Activated T-cell treated with anti-CD3 and anti-CD28 coated beads for 1 hour (primary cell): ENCODE measurements around the gene FABP6.

Experiments used
- DNase-seq: peaks from one replicate; pipeline ENCODE4 v3.0.0-alpha.2; 2020; ENCODE audit warnings: low read depth

FABP6 gene

GRCh38 chr5:160262151-160263074 is 33.1 kb downstream of the FABP6 start:
- DNase-seq: no peak

GRCh38 chr5:160263326-160263855 is 34.1 kb downstream of the FABP6 start:
- DNase-seq: no peak

GRCh38 chr5:160266044-160266443 is 36.7 kb downstream of the FABP6 start:
- no peak for DNase-seq

- DNase-seq: no peak
Observed at GRCh38 chr5:160266752-160267345, 37.5 kb downstream of the FABP6 start.

- DNase-seq: no peak
Observed at GRCh38 chr5:160268121-160268520, 38.8 kb downstream of the FABP6 start.

- DNase-seq: no peak
Observed at GRCh38 chr5:160269017-160269416, 39.7 kb downstream of the FABP6 start.

- no peak for DNase-seq
Observed at GRCh38 chr5:160270704-160271103, 41.4 kb downstream of the FABP6 start.

- no peak for DNase-seq
Observed at GRCh38 chr5:160271396-160271795, 42.1 kb downstream of the FABP6 start.

- no peak for DNase-seq
Observed at GRCh38 chr5:160271836-160272235, 42.5 kb downstream of the FABP6 start.

- DNase-seq: no peak
Observed at GRCh38 chr5:160272264-160272663, 43.0 kb downstream of the FABP6 start.

GRCh38 chr5:160272889-160273288 is 43.6 kb downstream of the FABP6 start:
- no peak for DNase-seq

- DNase-seq: no peak
Observed at GRCh38 chr5:160274483-160274931, 45.2 kb downstream of the FABP6 start.

GRCh38 chr5:160278343-160278742 is 49.0 kb downstream of the FABP6 start:
- DNase-seq: no peak

- DNase-seq: no peak
Observed at GRCh38 chr5:160280384-160281095, 51.2 kb downstream of the FABP6 start.

GRCh38 chr5:160281275-160281674 is 52.0 kb downstream of the FABP6 start:
- DNase-seq: no peak

GRCh38 chr5:160284291-160284873 is 55.1 kb downstream of the FABP6 start:
- DNase-seq: no peak

GRCh38 chr5:160285316-160285715 is 56.0 kb downstream of the FABP6 start:
- DNase-seq: no peak

GRCh38 chr5:160286947-160287346 is 57.6 kb downstream of the FABP6 start:
- no peak for DNase-seq

GRCh38 chr5:160287378-160288051 is 58.2 kb downstream of the FABP6 start:
- DNase-seq: no peak
